ENCODE measurements around the gene OR52I1.
A peak's percentile ranks its signal among the peaks of the same experiment; 100 is the strongest.

The OR52I1 gene

DNA sequence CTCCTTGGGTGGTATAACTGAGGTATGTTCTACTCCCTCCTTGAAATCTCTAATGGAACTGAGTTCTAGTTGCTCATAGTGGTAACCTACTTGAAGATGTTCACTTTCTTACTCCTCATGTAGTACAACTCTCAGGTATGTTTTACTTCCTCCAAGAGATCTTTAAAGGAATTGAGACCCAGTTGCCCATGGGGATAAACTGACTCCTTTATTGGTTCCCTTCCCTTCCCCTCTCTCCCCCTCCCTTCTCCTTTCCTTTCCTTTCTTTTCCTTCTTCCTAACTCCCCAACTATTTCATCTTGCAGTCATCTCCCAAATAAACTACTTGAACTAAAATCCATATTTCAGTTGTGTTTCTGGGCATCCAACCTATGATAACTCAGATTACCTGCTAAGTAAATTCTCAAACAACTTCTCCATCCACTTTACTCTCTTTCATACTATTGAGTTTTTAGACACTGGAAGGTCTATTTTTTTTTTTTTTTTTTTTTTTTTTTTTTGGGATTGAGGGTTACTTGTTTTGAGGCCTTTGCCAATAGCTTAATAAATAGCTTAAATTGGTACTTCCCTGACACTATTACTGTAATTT lies 22.1 kb downstream of the OR52I1 start:
- DNase-seq: no peak

DNA sequence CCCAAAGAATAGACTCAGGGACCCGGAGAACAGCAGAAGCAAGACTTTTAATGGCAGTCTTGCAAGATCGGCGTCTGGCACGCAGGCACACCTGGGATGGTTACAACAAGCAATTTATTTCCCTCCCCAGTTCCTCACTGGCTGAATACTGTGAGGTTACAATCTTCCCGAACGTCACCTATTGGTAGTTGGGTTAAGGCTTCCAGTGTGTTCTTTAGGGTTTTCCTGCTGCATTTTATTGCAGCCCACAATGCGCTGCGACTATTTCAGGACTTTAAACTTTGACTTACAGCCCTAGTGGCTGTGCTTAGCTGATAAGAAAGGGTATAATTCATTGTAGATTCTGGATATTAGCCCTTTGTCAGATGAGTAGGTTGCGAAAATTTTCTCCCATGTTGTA lies 25.7 kb downstream of the OR52I1 start:
- DNase-seq: no peak

DNA sequence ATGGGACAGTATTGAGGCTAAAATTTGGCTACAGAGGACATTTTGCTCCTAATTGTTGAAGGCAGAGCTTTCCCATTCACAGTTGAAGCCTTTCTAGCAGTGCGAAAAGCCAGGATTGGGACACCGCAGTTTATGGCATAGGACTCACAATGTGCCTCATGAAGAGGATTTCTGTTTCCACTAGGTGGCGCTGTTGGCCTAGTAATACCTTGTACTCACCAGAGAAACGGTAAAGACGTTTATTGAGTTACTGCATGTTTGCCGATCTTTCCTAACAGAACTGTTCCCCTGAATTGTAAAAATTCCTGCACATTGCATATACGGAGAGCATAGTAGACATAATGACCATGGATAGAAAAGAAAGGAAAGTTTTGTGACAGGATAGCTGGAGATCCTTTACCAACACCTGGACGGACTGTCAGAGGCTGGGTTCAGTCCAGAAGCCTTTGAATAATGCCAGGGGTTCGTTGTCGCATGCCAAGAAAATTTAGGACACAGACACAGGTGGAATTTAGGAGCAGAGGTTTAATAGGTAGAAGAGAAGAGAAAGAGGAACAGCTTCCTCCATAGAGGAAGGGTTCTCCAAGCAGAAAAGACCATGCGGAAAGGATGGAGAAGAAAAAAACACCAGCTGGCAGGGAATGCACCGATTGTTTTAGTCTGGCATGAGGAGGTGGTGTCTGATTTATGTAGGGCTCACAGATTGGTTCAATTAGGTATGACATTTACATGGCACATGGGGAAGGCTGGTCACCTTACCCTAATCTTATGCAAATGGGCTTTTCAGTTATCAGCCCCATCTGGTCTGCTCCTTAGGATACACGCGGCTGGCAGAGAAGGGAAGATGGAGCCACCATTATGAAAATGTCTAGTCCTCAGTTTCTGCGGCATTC lies 32.6 kb downstream of the OR52I1 start:
- DNase-seq: peak; percentile 33

DNA sequence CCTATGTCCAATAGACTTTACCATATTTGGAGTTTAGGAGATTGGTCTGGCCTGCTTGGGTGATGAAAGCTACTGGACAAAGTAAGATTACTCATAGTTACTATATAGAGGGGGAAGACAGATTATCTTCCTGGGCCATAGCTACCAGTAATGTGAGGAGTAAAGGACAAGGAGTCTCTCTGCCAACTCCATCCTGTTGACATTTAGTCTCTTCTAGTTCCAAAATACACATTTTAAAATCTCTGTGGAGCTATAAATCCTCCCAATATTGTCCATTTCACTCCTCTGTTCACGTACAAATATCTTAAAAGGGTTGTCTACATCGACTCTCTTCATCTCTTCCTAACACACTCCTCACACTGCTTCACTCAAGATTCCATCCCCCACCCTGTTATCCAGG lies 42.3 kb downstream of the OR52I1 start:
- no peak for DNase-seq

DNA sequence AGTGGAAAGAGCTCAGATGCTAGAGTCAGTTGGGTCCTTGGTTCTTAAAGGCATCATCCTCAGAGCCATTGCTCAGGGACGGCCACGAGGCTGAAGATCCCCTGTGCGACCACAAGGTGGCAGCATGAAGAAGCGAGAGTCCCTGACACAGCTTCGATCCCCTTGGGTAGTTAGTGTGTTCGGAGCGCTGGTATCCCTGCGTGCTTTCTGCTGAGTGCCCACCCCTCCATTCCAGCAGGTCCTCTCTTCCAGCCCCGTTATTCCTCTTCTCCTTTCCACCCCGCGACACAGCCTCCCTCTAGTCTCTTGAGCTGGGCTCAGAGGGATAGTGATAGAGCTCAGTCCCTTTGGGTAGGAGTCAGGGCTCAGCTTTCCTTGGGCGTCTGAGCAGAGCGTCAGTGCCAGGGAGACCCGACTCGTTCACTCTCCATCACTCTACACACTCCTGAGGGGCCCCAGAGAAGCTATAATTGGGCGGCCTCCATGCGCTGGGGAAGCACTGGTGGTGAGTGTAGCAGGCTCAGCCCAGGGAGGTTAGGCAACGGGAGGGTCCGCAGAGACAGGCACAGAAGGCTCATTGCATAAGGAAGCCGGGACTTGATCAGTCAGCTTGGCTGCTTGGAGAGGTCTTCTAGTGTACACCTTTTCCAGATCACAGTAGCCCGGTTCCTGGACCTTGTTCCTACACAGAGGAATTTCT lies 43.3 kb downstream of the OR52I1 start, which contains the start of gene OR51D1:
OR51D1 (plus strand) TSS at position 516 of the 700 bp plus-strand sequence. CDS start 2,314 bp downstream, outside the sequence.
- DNase-seq: peak; percentile 61

DNA sequence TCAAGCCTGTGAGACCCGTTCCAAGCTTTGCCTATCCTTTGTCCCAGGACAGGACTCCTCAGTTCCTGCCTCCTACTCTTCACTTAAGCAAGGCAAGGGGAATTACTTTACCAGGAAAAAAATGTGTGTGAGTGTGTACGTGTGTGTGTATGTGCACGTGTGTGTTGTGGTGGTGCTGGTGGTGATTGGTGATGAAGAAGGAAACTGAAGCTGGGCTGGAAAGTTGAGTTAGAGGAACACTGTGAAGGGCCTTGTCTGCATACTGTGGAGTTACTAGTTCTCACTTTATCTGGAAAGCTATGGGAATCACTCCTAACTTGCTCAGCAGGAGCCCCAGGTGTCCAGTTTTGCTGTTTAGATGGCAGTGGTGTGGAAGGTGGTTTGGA lies 43.8 kb downstream of the OR52I1 start:
- no peak for DNase-seq

DNA sequence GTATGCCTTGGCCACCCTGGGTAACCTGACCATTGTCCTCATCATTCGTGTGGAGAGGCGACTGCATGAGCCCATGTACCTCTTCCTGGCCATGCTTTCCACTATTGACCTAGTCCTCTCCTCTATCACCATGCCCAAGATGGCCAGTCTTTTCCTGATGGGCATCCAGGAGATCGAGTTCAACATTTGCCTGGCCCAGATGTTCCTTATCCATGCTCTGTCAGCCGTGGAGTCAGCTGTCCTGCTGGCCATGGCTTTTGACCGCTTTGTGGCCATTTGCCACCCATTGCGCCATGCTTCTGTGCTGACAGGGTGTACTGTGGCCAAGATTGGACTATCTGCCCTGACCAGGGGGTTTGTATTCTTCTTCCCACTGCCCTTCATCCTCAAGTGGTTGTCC lies 46.1 kb downstream of the OR52I1 start:
- no peak for DNase-seq

DNA sequence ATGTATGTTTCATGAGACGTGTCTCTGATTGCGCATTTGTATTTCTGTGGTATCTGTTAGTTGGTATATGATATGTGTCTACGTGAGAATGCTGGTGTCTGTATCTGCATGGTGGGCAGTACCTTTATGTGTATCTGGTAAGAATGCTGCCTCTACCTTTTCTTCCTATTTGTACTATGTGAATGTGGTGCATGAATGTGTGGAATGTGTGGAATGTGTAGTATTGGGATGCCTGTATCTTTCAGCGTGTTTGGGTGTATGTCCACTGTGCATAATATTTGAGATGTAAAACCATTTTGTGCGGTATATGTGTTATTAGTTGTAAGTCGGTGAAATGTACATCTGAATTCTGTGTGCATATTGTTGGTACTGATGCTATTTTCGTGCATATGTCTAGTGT lies 47.7 kb downstream of the OR52I1 start:
- no peak for DNase-seq

DNA sequence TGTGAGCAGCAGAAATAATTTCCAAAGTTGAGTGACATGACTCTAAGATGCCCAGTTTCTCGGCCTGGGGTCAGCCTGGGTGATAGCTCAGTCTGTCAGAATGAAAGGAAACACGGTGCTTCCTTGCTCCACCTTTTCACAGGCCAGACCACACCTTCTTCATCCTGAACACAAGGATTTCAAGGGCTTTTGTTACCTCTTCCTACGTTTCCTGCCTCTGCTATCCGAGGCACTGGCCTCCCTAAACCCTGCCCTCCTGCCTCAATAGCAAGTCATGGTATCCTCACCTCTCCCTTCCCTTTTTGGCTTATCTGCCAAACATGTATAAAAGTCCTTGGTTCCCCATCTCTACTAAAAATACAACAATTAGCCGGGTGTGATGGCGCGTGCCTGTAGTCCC lies 48.2 kb downstream of the OR52I1 start:
- no peak for DNase-seq

DNA sequence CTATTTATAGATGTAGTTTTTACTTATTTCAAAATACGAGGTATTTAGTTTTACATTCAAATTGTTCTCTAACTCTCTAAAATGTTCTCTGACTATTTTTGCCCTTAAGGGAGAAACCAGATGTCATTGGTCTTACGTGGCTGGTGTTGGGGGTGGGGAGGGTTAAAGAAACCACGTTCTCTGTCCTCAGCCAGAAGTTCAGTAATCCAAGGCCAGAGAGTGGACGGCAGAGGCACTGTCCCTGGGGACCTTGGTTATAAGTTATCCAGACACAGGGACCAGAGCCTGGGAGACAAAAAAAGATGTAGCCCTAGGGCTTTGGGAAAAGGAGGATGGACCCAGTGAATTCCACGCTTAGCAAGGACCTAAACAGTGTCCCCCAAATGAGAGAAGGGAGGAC lies 49.2 kb downstream of the OR52I1 start:
- DNase-seq: no peak

DNA sequence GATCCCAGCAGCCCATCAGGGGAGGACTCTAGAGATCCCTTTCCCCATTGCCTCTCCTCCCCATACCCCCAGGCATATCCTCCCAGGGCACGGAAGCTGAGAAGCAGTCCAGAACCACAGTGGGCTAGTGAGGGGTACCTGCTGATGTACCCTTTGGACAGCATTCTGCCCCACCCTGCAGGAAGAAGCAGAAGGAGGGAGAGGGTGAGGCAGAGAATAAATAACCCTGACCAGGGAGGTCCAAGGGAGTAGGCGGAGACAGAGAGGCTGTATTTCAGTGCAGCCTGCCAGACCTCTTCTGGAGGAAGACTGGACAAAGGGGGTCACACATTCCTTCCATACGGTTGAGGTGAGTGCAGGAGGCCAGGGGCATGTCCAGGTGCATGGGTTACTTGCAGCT lies 49.8 kb downstream of the OR52I1 start, which contains the start of gene OR51E1:
OR51E1 (plus strand) TSS at position 301 of the 400 bp plus-strand sequence. CDS start 8,545 bp downstream, outside the sequence.
- DNase-seq: no peak

DNA sequence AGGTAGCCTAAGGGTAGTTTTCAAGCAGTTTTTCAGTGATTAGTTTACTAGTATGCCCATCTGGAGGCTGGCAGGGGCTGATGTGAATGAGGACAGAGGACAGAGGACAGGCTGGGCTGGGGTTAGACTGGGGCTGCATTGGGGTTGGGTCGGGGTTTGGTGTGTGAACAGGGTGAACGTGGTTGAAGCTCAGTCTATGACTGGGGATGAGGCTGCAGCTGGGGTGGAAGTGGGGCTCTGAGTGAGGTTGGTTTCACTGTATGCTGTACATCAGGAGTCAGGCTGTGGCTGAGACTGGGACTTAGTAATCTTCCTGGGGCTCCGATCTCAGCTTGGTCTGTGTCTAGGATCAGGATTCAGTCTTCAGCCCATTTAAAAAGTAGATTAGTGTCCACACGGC lies 50.4 kb downstream of the OR52I1 start:
- no peak for DNase-seq

Data from CD4-positive, alpha-beta T cell treated with Interleukin-12 subunit alpha and Interleukin-12 subunit beta, for 1 hour (primary cell).